Activated T-cell treated with anti-CD3 and anti-CD28 coated beads, Interleukin-2, amount 50 U/mL, for 48 hours (primary cell): Measurements from ENCODE around the gene RELCH.

Source experiments
- DNase-seq, 2 experiments: peaks; one replicate each; pipeline ENCODE4 v3.0.0-alpha.2; 2020

Gene RELCH

GRCh38 chr18:62187543-62188510 is 772 bp downstream of the RELCH start:
- DNase-seq: peak in 1 of 2 experiments; percentile 38

GRCh38 chr18:62189208-62189607 is 2.2 kb downstream of the RELCH start:
- DNase-seq: no peak

GRCh38 chr18:62196079-62196478 is 9.0 kb downstream of the RELCH start:
- DNase-seq: no peak

- no peak for DNase-seq
These were observed 9.9 kb downstream of the RELCH start for GRCh38 chr18:62196980-62197379.

- DNase-seq: no peak
These were observed 11.2 kb downstream of the RELCH start for GRCh38 chr18:62198259-62198658.

GRCh38 chr18:62199629-62200028 is 12.6 kb downstream of the RELCH start:
- DNase-seq: no peak

- no peak for DNase-seq
These were observed 13.3 kb downstream of the RELCH start for GRCh38 chr18:62200121-62200914.

GRCh38 chr18:62201870-62202269 is 14.8 kb downstream of the RELCH start:
- no peak for DNase-seq

- no peak for DNase-seq
These were observed 18.8 kb downstream of the RELCH start for GRCh38 chr18:62205824-62206223.

- no peak for DNase-seq
These were observed 19.5 kb downstream of the RELCH start for GRCh38 chr18:62206593-62206992.

GRCh38 chr18:62209046-62209445 is 22.0 kb downstream of the RELCH start:
- no peak for DNase-seq

- DNase-seq: no peak
These were observed 23.1 kb downstream of the RELCH start for GRCh38 chr18:62210138-62210537.

GRCh38 chr18:62211325-62211828 is 24.3 kb downstream of the RELCH start:
- DNase-seq: no peak

- no peak for DNase-seq
These were observed 27.7 kb downstream of the RELCH start for GRCh38 chr18:62214790-62215189.

- no peak for DNase-seq
These were observed 37.2 kb downstream of the RELCH start for GRCh38 chr18:62224229-62224628.

- no peak for DNase-seq
These were observed 39.0 kb downstream of the RELCH start for GRCh38 chr18:62226047-62226446.

GRCh38 chr18:62236252-62236651 is 49.2 kb downstream of the RELCH start:
- DNase-seq: no peak

- no peak for DNase-seq
These were observed 52.4 kb downstream of the RELCH start for GRCh38 chr18:62239475-62239874.

GRCh38 chr18:62242955-62243354 is 55.9 kb downstream of the RELCH start:
- DNase-seq: no peak

- no peak for DNase-seq
These were observed 58.1 kb downstream of the RELCH start for GRCh38 chr18:62245177-62245576.

GRCh38 chr18:62245699-62246098 is 58.6 kb downstream of the RELCH start:
- DNase-seq: no peak

GRCh38 chr18:62248313-62248712 is 61.3 kb downstream of the RELCH start:
- DNase-seq: no peak

GRCh38 chr18:62249478-62250097 is 62.5 kb downstream of the RELCH start:
- DNase-seq: peak; percentile 75
